SK-N-SH treated with all-trans-retinoic acid at 6 μM for 48 hours (cell line): ENCODE results near the gene MARCHF10.

Source experiments
- BACH2 ChIP-seq: fragments of 250-450 bp; sonication (Bioruptor Pico); IDR thresholded peaks from 2 replicates; pipeline ENCODE4 v1.9.0; 2021; ENCODE audit warnings: mild to moderate bottlenecking, borderline replicate concordance
- GLIS3 ChIP-seq: fragments of 250-450 bp; sonication (Bioruptor Pico); IDR thresholded peaks from 2 replicates; pipeline ENCODE4 v1.5.0; 2020; ENCODE audit warnings: mild to moderate bottlenecking, moderate library complexity
- PPARA ChIP-seq: fragments of 250-450 bp; sonication (Bioruptor Pico); IDR thresholded peaks from 2 replicates; pipeline ENCODE4 v1.5.0; 2020; ENCODE audit warnings: mild to moderate bottlenecking, borderline replicate concordance
- ZNF565 ChIP-seq: fragments of 450-650 bp; formaldehyde crosslinking; conservative IDR thresholded peaks from 2 replicates; pipeline ENCODE4 v1.5.0; 2020; ENCODE audit warnings: low read depth, mild to moderate bottlenecking, moderate library complexity
- ZNF8 ChIP-seq: fragments of 450-650 bp; formaldehyde crosslinking; IDR thresholded peaks from 2 replicates; pipeline ENCODE4 v1.5.0; 2020; ENCODE audit warnings: mild to moderate bottlenecking, moderate library complexity
- TF ChIP-seq, protein P1 (sequence below): fragments of 250-450 bp; sonication (Bioruptor Pico); IDR thresholded peaks from 2 replicates; pipeline ENCODE4 v1.5.1; 2020; ENCODE audit warnings: low read depth, mild to moderate bottlenecking, moderate library complexity

DNA sequence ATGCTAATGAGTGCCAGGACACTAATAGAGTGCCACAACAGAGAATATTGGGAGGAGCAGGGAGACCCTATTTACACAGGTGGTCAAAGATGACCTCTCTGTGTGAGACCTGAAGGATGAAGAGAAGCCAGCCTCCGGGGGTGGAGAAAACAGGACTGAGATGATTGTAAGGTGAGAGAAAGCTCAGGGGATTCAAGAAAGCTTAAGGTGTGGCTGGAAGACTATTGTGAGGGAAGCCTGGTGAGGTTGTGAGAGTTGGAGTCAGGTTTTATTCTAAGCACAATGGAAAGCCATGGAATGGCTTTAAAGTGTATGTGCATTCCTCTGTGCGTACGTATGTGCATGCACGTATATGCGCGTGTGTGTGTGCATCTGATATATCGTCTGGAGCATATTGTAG is 10.4 kb upstream of the MARCHF10 start:
- TF ChIP-seq BACH2 (CRISPR knock-in tag) (no peak), ZNF565 (CRISPR knock-in tag) (no peak), ZNF8 (CRISPR knock-in tag) (no peak), GLIS3 (CRISPR knock-in tag) (no peak), PPARA (CRISPR knock-in tag) (no peak)
- TF ChIP-seq, protein P1, sequence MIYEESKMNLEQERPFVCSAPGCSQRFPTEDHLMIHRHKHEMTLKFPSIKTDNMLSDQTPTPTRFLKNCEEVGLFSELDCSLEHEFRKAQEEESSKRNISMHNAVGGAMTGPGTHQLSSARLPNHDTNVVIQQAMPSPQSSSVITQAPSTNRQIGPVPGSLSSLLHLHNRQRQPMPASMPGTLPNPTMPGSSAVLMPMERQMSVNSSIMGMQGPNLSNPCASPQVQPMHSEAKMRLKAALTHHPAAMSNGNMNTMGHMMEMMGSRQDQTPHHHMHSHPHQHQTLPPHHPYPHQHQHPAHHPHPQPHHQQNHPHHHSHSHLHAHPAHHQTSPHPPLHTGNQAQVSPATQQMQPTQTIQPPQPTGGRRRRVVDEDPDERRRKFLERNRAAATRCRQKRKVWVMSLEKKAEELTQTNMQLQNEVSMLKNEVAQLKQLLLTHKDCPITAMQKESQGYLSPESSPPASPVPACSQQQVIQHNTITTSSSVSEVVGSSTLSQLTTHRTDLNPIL (CRISPR knock-in tag), result no peak
